ENCODE results near the gene POLR3B.

Gene POLR3B

GRCh38 chr12:106342397-106343213 is 14.9 kb upstream of the POLR3B start:
- no peaks in the 10 kb centered on the region for H3K36me3 ChIP-seq (ENCODE audit: control insufficient read depth, insufficient read depth, low read length)
- H3K9me3 ChIP-seq (ENCODE audit: control insufficient read depth, low read length) = no peaks in the 10 kb centered on the region
- 86 to 88% methylated on average over 9 of the region's 9 CpGs for WGBS, 2 experiments
- H3K4me1 ChIP-seq (ENCODE audit: control insufficient read depth, insufficient read depth, low read length) = no peaks in the 10 kb centered on the region
- no peak overlapping the region for H3K4me3 ChIP-seq (ENCODE audit: insufficient read depth, low read depth, low read length)
- no peak overlapping the region for H3K27ac ChIP-seq (ENCODE audit: insufficient read depth, low read depth, low read length, poor library complexity, severe bottlenecking)
- no peaks in the 10 kb centered on the region for H3K27me3 ChIP-seq (ENCODE audit: control insufficient read depth, insufficient read depth, low read length, poor library complexity, severe bottlenecking)

GRCh38 chr12:106343214-106343528 is 14.4 kb upstream of the POLR3B start:
- Histone ChIP-seq H3K27me3 (ENCODE audit: control insufficient read depth, insufficient read depth, low read length, poor library complexity, severe bottlenecking) (no peaks in the 10 kb centered on the region), H3K9me3 (ENCODE audit: control insufficient read depth, low read length) (no peaks in the 10 kb centered on the region), H3K4me1 (ENCODE audit: control insufficient read depth, insufficient read depth, low read length) (no peaks in the 10 kb centered on the region), H3K4me3 (ENCODE audit: insufficient read depth, low read depth, low read length) (no peak overlapping the region), H3K36me3 (ENCODE audit: control insufficient read depth, insufficient read depth, low read length) (no peaks in the 10 kb centered on the region), H3K27ac (ENCODE audit: insufficient read depth, low read depth, low read length, poor library complexity, severe bottlenecking) (no peak overlapping the region)
- WGBS, 2 experiments = 97 to 98% methylated on average over 2 of the region's 2 CpGs

GRCh38 chr12:106344131-106344530 is 13.4 kb upstream of the POLR3B start:
- H3K9me3 ChIP-seq (ENCODE audit: control insufficient read depth, low read length) = no peaks in the 10 kb centered on the region
- no peaks in the 10 kb centered on the region for H3K36me3 ChIP-seq (ENCODE audit: control insufficient read depth, insufficient read depth, low read length)
- 94 to 98% methylated on average over 5 of the region's 5 CpGs for WGBS, 2 experiments
- H3K4me3 ChIP-seq (ENCODE audit: insufficient read depth, low read depth, low read length) = no peak overlapping the region
- H3K4me1 ChIP-seq (ENCODE audit: control insufficient read depth, insufficient read depth, low read length) = no peaks in the 10 kb centered on the region
- H3K27me3 ChIP-seq (ENCODE audit: control insufficient read depth, insufficient read depth, low read length, poor library complexity, severe bottlenecking) = no peaks in the 10 kb centered on the region
- H3K27ac ChIP-seq (ENCODE audit: insufficient read depth, low read depth, low read length, poor library complexity, severe bottlenecking) = no peak overlapping the region

GRCh38 chr12:106345746-106346145 is 11.8 kb upstream of the POLR3B start:
- Histone ChIP-seq H3K4me1 (ENCODE audit: control insufficient read depth, insufficient read depth, low read length) (no peaks in the 10 kb centered on the region), H3K4me3 (ENCODE audit: insufficient read depth, low read depth, low read length) (no peak overlapping the region), H3K27me3 (ENCODE audit: control insufficient read depth, insufficient read depth, low read length, poor library complexity, severe bottlenecking) (no peaks in the 10 kb centered on the region), H3K27ac (ENCODE audit: insufficient read depth, low read depth, low read length, poor library complexity, severe bottlenecking) (no peak overlapping the region), H3K36me3 (ENCODE audit: control insufficient read depth, insufficient read depth, low read length) (no peaks in the 10 kb centered on the region), H3K9me3 (ENCODE audit: control insufficient read depth, low read length) (no peaks in the 10 kb centered on the region)
- 51 to 58% methylated on average over 5 of the region's 5 CpGs for WGBS, 2 experiments

- 90 to 97% methylated on average over 2 to 3 of the region's 4 CpGs for WGBS, 2 experiments
- H3K4me1 ChIP-seq (ENCODE audit: control insufficient read depth, insufficient read depth, low read length) = no peaks in the 10 kb centered on the region
- H3K27me3 ChIP-seq (ENCODE audit: control insufficient read depth, insufficient read depth, low read length, poor library complexity, severe bottlenecking) = no peaks in the 10 kb centered on the region
- H3K4me3 ChIP-seq (ENCODE audit: insufficient read depth, low read depth, low read length) = no peak overlapping the region
- no peak overlapping the region for H3K27ac ChIP-seq (ENCODE audit: insufficient read depth, low read depth, low read length, poor library complexity, severe bottlenecking)
- H3K36me3 ChIP-seq (ENCODE audit: control insufficient read depth, insufficient read depth, low read length) = no peaks in the 10 kb centered on the region
- no peaks in the 10 kb centered on the region for H3K9me3 ChIP-seq (ENCODE audit: control insufficient read depth, low read length)
Observed at GRCh38 chr12:106348411-106348810, 9.1 kb upstream of the POLR3B start.

GRCh38 chr12:106353175-106353574 is 4.4 kb upstream of the POLR3B start:
- Histone ChIP-seq H3K27ac (ENCODE audit: insufficient read depth, low read depth, low read length, poor library complexity, severe bottlenecking) (no peak overlapping the region), H3K4me1 (ENCODE audit: control insufficient read depth, insufficient read depth, low read length) (no peaks in the 10 kb centered on the region)
- 90 to 95% methylated on average over 6 of the region's 6 CpGs for whole genome bisulfite sequencing, 2 experiments

GRCh38 chr12:106358396-106359241 is 1.1 kb downstream of the POLR3B start:
- Histone ChIP-seq H3K27ac (ENCODE audit: insufficient read depth, low read depth, low read length, poor library complexity, severe bottlenecking) (no peak overlapping the region), H3K4me1 (ENCODE audit: control insufficient read depth, insufficient read depth, low read length) (no peaks in the 10 kb centered on the region), H3K9me3 (ENCODE audit: control insufficient read depth, low read length) (no peaks in the 10 kb centered on the region), H3K4me3 (ENCODE audit: insufficient read depth, low read depth, low read length) (peak overlapping the region; percentile 75), H3K27me3 (ENCODE audit: control insufficient read depth, insufficient read depth, low read length, poor library complexity, severe bottlenecking) (no peaks in the 10 kb centered on the region), H3K36me3 (ENCODE audit: control insufficient read depth, insufficient read depth, low read length) (no peaks in the 10 kb centered on the region)
- WGBS, 2 experiments = 51 to 52% methylated on average over 17 of the region's 17 CpGs

More at GRCh38 chr12:106353175-106353574, 4.4 kb upstream of the POLR3B start:
- no peaks in the 10 kb centered on the region for H3K27me3 ChIP-seq (ENCODE audit: control insufficient read depth, insufficient read depth, low read length, poor library complexity, severe bottlenecking)
- H3K4me3 ChIP-seq (ENCODE audit: insufficient read depth, low read depth, low read length) = no peak overlapping the region
- H3K36me3 ChIP-seq (ENCODE audit: control insufficient read depth, insufficient read depth, low read length) = no peaks in the 10 kb centered on the region
- no peaks in the 10 kb centered on the region for H3K9me3 ChIP-seq (ENCODE audit: control insufficient read depth, low read length)

- Histone ChIP-seq H3K36me3 (ENCODE audit: control insufficient read depth, insufficient read depth, low read length) (no peaks in the 10 kb centered on the region), H3K27me3 (ENCODE audit: control insufficient read depth, insufficient read depth, low read length, poor library complexity, severe bottlenecking) (no peaks in the 10 kb centered on the region), H3K27ac (ENCODE audit: insufficient read depth, low read depth, low read length, poor library complexity, severe bottlenecking) (no peak overlapping the region), H3K4me1 (ENCODE audit: control insufficient read depth, insufficient read depth, low read length) (no peaks in the 10 kb centered on the region), H3K4me3 (ENCODE audit: insufficient read depth, low read depth, low read length) (no peak overlapping the region), H3K9me3 (ENCODE audit: control insufficient read depth, low read length) (no peaks in the 10 kb centered on the region)
- 86% methylated on average over 7 of the region's 7 CpGs for WGBS, 2 experiments
Observed at GRCh38 chr12:106359646-106360399, 2.3 kb downstream of the POLR3B start.

GRCh38 chr12:106360400-106360994 is 2.9 kb downstream of the POLR3B start:
- Histone ChIP-seq H3K9me3 (ENCODE audit: control insufficient read depth, low read length) (no peaks in the 10 kb centered on the region), H3K4me3 (ENCODE audit: insufficient read depth, low read depth, low read length) (no peak overlapping the region), H3K4me1 (ENCODE audit: control insufficient read depth, insufficient read depth, low read length) (no peaks in the 10 kb centered on the region), H3K27me3 (ENCODE audit: control insufficient read depth, insufficient read depth, low read length, poor library complexity, severe bottlenecking) (no peaks in the 10 kb centered on the region), H3K27ac (ENCODE audit: insufficient read depth, low read depth, low read length, poor library complexity, severe bottlenecking) (no peak overlapping the region), H3K36me3 (ENCODE audit: control insufficient read depth, insufficient read depth, low read length) (no peaks in the 10 kb centered on the region)
- WGBS, 2 experiments = 93% methylated on average over 5 of the region's 5 CpGs
